HG03457 (cell line): ENCODE results near the gene C2orf81.
"Not testable (repeated sequence)": the region's sequence is repeated elsewhere in the genome, so short reads cannot be mapped to it uniquely, and the experiment has no call there.

Experiments
- ATAC-seq: cut with Tn5 transposase; IDR thresholded peaks from one replicate; pipeline ENCODE4 v1.9.1; 2021; ENCODE audit warnings: moderate number of reproducible peaks; ENCODE audit not compliant: unreplicated experiment

The C2orf81 gene

DNA sequence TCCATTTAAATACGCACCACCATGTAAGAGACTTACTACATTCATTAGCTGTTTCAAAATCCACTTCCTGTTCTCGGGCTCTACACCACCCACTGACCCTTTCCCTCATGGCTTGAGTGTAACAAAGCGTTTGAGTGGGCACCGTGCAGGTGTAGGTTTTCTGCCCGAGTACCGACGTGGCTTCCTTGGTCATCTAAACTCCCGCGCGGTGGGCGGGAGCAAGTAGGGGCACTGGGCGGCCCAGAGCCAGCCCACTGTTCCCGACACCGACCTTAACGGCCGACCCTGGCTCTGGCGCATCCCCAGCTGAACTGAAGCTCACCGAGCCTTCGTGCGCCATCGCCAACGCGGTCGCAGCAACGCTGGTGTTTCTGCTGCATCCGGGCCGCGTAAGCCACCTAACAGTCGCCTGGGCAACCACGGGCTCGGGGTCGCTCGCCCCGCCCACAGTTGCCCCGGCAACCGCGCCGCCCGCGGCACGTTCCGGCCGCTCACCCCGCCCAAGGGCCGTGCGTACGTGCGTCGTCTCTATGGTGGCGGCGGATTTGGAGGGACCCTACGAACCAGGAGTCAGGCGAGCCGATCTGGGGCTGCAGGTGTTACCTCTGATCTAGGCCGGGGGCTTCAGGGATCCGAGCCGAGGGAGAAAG is at the start of gene C2orf81, which contains the start of gene WDR54:
Gene C2orf81 (minus strand): TSS at position 399 of the 650 bp plus-strand sequence. CDS start 59 bp downstream, at position 340.
Gene WDR54 (plus strand): TSS at position 510 of the 650 bp plus-strand sequence. CDS start 424 bp downstream, outside the sequence.
- ATAC-seq, result peak; percentile 80

DNA sequence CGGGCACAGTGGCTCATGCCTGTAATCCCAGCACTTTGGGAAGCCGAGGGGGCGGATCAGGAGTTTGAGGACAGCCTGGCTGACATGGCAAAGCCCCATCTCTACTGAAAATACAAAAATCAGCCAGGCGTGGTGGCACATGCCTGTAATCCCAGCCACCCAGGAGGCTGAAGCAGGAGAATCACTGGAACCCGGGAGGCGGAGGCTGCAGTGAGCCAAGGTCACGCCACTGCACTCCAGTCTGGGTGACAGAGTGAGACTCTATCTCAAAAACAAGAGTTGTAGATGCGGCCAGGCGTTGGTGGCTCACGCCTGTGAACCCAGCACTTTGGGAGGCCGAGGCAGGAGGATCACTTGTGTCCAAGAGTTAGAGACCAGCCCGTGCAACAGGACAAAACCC is 49.3 kb upstream of the C2orf81 start:
- not testable (repeated sequence) for ATAC-seq

DNA sequence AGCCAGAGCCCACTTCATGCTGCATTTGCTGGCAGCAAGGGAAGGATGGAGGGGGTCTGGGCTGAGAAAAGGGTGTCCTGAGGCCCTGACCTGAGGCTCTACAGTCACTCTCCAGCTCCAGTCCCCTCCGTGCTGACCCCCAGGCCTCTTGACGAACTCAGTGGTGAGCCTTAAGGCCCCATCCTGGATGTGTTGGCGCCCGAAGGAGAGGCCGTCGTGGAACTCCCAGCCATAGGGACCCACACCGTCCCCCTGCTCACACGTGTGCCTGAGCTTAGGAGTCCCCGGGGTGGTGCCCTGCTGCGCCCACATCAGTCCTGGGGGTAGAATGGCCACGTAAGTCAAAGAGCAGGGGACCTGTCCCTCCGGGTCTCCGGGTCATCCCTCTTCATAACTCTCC is 43.0 kb upstream of the C2orf81 start:
- ATAC-seq, result no peak

DNA sequence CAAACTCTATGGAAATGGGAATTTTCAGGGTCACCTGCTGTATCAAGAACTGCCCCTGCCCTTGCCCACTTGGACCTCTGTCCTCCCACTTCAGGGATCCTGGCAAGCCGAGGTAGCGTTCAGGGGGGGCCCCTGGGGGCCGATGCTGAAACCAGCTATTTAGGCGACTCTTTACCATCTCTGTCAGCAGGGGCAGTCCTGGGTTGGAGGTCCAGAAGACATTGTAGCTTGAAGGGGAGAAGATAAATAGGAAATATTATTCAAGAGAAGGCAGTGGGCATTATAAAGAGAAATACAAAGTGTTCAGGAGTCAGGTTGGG is 41.3 kb upstream of the C2orf81 start:
- ATAC-seq, result no peak

DNA sequence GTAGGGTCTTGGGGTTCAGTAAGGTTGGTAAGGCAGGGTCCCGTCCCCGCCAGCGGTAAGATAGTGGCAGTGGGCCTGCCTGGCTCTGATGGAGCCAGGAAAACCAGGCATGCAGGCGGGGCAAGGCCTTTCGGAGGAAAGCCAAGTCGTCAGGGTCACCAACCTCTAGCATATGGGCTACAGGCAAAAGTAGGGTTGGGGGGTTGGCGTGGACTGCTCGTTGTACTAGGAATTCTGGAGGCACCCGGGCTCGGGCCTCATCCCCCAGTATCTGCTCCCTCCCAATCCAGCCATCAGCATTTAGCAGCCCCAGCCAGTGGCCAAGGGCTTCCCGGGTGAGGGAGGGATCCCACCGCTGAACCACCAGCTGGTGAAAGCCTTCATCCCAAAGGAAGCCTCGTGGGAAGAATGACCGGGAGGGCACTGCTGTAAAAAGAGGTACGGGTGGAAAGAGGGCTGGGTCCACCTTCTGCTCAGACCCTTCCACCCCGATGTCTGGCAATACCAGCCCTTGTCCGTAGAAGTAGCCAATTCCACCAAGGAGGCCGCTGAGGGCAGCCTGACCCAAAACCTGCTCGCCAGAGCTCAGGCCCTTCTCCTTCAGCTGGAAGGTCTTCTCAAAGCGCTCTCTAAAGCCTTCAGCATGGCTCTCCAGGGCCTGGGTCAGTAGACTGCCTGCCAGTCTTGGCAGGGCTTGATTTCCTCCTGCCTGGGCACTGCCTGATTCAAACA is 40.8 kb upstream of the C2orf81 start:
- no peak for ATAC-seq

DNA sequence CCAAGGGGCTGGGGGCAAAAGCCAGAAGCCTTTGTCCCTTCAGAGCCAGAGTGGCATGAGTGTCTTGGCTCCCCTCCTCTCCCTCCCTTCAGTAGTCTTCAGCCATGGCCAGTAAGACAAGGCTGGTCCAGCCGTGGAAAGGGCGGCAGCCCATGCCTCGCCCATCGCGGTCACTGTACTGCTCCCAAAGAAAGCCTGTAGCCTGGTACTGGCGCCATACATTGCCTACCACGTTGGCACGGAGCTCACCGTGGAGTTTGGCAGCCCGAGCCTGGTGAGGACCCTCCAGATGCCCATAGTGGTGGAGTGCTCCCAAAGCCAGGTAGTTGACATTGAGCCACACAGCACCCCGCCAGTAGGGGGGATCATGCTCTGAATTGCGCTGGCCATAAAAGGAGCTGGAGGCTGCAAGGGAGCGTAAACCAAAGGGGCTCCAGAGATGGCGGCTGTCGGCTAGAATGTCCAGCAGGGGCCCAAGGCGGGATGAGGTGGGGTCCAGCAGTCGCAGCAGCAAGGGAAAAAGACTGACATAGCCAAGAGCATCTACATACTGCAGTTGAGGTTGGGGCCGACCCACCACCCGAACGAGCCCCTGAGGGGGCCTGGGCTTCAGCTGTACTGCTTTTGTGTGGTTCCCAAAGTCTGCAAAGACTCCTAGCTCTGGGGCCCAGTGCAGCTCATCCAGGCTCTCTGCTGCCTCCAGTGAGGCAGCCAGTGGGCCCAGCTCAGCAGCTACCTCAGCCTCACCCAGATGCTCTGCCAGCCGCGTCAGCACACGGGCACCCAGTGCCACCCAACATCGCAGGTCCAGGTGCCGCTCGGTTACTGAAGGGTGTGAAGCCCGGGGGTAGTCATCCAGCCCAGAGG is 40.0 kb upstream of the C2orf81 start:
- no peak for ATAC-seq

DNA sequence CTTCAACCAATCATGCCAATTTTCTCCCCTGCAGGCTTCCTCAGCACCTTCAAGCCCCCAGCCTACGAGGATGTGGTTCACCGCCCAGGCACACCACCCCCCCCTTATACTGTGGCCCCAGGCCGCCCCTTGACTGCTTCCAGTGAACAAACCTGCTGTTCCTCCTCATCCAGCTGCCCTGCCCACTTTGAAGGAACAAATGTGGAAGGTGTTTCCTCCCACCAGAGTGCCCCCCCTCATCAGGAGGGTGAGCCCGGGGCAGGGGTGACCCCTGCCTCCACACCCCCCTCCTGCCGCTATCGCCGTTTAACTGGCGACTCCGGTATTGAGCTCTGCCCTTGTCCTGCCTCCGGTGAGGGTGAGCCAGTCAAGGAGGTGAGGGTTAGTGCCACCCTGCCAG is 38.8 kb upstream of the C2orf81 start:
- not testable (repeated sequence) for ATAC-seq

DNA sequence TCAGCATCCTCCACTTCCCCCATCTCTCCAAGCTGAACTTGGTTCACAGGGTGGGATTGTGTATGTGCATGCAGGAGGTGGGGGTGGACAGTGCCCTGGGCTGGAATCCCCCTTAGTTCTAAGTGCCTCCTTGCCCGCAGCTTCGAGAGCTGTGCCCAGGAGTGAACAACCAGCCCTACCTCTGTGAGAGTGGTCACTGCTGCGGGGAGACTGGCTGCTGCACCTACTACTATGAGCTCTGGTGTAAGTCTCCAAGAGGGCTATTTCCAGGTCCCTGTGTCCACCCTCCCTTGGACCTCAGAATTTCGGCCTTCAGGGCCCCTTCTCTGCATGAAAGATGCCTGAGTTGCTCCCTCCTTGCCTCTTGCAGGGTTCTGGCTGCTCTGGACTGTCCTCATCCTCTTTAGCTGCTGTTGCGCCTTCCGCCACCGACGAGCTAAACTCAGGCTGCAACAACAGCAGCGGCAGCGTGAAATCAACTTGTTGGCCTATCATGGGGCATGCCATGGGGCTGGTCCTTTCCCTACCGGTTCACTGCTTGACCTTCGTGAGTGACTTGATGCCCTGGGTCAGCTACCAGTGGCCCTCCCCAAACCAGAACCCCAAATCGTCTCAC is 38.2 kb upstream of the C2orf81 start:
- not testable (repeated sequence) for ATAC-seq

DNA sequence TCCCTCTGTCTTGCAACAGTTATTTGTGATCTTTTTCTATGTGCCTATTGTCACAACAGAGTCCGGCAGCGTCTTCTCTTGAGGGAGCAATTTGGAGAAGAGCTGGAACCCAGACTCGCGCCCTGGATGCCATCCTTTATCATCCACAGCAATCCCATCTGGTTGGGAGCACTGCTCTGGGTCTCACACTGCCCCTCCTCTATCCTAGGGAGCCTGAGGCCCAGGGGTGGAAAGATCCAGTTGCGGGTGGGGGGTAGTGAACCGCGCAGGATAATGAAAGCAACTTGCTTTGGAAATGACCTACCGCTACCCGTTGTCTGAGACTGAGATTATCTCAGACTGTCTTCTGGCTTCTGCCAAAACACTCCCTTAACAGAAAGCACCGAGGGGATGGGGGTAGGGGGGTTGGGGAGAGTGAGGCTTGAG is 37.5 kb upstream of the C2orf81 start:
- ATAC-seq, result no peak

DNA sequence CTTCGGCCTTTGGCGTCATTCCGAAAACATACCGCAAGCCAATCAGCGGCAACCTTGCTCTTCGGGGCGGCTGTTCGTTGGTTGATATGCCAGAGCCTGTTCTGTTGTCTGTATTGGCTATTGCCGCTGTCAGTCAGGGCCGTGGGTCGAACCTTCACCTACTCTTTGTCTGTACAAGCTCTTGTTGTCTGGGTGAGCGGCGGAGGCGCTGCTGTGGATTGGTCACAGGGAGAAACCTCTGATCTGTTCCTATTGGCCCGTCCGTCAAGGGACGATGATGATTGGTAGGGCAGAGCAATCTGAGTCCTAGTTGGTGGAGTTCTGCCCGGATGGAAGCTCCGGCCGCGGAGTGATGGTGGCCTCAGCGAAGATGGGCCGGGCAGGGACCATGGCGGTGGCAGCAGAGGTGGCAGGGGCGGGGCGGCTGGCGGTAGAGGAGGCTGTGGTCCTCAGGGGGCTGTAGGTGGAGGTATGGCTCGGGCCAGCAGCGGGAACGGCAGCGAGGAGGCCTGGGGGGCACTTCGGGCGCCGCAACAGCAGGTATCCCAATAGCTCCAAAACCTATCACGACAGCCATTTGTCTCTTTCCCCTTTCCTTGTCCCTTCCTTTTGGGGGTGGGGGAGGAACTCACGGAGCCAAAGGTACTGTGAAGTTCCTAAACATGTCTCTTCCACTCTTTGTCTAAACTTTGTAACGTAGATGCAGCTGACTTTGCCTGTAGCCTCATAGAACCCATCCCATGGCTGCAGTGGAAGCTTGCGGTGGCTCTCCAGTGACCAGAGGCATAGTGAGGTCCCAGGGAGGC is 36.9 kb upstream of the C2orf81 start, which contains the start of gene WBP1:
Gene WBP1 (plus strand): TSS at position 307 of the 806 bp plus-strand sequence. CDS start 165 bp downstream, at position 472.
- ATAC-seq, result peak; percentile 72

DNA sequence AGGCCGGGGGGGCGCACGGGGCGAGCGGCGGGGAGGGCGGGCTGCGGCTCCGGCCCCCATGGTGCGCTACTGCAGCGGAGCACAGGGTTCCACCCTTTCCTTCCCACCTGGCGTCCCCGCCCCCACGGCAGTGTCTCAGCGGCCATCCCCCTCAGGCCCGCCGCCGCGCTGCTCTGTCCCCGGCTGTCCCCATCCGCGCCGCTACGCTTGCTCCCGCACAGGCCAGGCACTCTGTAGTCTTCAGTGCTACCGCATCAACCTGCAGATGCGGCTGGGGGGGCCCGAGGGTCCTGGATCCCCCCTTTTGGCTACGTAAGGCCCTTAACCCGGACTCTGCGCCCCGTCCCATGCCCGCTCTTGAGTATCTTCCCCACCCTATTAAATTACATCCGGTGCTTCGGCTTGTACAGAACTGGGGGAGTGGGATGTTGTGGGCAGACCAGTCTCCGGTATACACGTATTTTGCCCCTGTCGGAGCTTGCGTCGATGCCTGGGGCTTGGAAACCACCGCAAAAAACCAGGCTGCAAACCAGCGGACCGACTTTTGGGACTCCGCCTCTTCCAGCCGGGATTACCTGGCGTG is 36.2 kb upstream of the C2orf81 start:
- ATAC-seq, result peak; percentile 22

DNA sequence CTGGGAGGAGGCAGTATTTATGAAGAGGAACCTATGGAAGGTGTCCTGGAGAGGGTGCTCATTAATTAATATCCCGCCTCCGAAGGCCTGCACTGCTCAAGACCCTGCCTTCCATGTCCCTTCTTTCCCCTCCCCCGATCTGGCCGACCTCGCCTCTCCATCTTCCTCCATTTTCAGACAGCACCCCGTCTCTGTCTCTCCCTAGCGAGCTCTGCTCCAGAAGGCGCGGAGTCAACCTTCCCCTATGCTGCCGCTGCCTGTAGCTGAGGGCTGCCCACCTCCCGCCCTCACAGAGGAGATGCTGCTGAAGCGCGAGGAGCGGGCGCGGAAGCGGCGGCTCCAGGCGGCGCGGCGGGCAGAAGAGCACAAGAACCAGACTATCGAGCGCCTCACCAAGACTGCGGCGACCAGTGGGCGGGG is 35.7 kb upstream of the C2orf81 start:
- ATAC-seq, result no peak

DNA sequence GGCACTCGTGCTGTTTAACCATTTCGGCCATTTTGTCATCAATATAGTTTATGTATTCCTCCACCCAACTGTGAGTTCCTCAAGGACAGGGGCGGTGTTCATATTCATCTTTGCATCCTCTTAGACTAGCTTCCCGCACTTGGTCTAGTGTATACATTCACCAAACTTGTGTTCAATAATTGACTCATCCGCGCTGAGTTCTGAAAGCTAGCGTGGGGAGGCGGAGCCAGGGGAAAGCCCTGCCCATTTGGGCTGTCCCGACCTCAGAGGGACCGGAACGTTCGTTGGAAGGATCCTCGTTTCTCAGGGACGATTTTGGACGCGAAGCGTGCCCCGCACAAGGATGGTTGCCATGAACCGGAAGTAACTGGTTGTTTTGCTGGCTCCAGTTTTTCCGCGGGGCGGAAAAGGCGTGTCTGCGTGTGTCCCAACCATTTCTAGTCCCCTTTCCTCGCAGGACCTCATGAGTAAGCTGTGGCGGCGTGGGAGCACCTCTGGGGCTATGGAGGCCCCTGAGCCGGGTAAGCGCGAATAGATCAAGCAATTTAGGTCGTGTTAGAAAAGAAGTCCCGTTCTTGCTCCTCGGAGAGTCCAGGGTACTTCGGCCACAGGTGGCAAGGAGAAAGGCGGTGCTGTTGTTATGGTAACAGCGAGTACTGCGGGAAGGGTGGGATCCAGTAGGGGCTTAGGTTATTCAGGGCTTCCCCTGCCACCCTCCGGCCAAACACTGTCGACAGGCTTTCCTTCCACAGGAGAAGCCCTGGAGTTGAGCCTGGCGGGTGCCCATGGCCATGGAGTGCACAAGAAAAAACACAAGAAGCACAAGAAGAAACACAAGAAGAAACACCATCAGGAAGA is 33.5 kb upstream of the C2orf81 start, which contains the start of gene INO80B:
Gene INO80B (plus strand): TSS at position 434 of the 858 bp plus-strand sequence. CDS start 30 bp downstream, at position 464.
- peak; percentile 43 for ATAC-seq

DNA sequence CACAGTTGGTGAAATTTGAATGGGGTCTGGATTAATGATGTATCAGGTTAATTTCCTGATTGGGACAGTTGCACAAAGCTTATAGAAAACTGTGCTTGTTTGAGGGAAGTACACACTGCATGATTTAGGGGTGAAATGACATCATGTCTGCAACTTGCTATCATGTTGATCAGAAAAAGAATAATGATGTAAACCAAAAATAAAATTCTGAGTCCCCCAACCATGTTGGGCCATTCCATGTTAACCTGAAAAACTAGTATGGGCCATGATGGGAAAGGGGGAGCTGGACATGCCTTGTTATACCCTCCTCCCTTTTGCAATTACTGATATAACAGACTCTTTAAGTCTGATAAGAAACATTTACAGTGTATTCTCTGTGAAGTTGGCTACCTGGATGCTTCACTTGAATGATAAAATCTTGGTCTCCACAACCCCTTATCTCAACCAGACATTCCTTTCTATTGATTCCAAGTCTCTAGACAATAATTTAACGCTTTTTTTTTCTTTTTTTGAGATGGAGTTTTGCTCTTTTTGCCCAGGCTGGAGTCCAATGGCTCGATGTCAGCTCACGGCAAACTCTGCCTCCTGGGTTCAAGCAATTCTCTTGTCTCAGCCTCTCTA is 29.3 kb upstream of the C2orf81 start:
- ATAC-seq, result no peak

DNA sequence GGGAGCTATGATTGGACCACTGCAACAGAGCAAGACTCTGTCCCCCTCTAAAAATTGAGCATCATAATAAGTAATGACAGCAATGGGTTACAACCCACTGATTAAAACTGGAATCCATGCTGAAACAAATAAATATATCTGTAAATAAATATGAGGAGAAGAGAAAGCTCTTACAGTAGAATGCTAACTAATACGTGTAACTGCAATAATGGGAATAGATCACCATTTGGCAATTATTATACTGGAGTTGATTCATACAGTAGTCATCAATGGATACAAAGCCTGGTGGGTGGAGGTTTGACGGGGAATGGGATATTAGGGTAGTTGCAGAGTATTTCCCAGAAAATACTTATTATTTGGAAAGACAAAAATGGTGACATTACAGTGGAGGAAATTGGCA is 27.4 kb upstream of the C2orf81 start:
- no peak for ATAC-seq

DNA sequence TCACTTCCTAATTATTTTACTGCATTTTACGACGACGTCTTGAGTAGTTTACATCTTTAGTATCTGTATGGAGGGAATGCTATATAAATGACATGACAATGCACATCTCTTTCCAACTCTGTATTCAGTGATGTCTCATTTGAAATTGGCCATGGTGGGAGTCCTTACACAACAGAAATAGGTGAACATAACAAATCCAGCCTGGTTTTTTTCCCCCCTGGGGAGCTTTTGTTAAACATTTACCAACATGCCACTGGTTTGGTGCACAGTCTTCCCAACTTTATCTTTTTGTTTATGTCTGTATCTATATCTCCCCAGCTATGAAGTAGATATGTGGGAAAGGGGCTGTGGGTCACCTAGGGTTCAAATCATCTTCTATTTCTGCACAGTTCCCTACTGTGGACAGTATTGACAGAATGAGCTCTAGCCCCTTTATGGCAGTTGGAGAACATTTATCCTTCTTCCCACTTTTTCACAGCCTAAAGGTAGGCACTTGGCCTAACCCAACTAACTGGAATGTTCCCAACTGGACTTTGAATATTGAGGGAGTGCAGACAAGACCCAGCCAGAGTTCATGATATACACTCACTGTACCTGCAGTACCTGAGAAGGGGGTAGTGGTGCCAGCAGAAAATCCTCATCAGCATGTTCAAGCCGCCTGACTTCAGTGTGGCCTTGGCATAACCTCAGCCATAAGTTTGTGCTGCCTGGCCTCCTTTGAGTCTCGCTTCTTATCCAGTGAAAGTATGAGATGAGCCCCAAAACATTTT is 26.0 kb upstream of the C2orf81 start:
- ATAC-seq, result no peak

DNA sequence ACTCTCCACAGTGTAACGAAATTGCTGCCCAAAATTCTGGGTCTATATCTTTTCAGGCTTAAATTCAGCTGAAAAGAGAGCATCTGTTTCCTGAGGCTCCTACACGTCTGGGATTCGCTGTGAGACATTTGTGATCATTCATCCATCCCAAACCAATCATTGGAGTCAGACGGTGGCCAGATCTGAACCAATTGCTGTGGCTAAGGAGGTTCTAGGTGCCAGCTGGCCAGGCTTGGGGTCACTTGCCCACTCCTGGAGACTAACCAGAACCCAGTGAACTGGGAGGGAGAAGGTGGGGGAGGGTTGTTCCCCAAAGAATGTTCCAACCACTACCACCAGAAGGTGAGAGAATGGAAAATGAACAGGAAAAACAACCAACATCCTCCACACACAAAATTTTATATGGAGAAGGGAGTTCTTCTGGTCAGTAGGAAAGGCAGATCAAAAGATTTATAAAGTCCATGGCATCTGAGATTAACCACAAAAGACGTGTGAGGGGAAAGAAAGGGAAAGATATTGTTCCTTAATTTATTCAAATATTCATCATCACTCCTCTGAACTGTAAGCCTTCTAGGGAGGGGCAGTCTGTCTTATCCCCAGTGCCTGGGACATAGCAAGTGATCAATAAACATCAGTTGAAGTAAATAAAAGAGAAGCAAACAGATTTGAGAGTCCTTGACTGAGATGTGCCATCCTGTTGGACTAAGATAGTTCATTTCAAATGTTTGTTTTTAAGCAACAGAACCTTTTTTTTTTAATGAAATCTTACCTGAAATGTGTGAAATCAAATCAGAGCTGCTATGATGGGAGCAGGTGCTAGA is 23.3 kb upstream of the C2orf81 start:
- no peak for ATAC-seq
